GM19467 (cell line): ENCODE measurements around the gene CHST7.

Source experiments
- ATAC-seq: cut with Tn5 transposase; IDR thresholded peaks from one replicate; pipeline ENCODE4 v1.9.1; 2021; ENCODE audit warnings: mild to moderate bottlenecking, moderate library complexity; ENCODE audit not compliant: unreplicated experiment

The CHST7 gene

DNA sequence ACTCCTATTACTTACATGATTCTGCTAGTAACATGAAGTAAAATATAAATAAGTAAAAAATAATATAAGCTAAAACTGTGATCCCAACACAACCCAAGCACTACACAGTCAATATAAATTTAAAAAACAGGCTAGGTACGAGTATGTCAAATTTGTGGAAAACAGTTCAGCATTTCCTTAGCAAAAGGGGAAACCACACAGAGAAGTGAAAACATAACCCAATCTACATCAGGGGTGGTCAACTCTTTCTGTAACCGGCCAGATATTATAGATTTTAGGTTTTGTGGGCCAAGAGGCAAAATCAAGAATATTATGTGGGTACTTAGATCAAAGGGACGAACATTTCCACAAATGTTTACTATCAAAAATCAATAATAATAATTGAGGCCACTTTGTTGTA is 70.1 kb downstream of the CHST7 start:
- ATAC-seq, result no peak

DNA sequence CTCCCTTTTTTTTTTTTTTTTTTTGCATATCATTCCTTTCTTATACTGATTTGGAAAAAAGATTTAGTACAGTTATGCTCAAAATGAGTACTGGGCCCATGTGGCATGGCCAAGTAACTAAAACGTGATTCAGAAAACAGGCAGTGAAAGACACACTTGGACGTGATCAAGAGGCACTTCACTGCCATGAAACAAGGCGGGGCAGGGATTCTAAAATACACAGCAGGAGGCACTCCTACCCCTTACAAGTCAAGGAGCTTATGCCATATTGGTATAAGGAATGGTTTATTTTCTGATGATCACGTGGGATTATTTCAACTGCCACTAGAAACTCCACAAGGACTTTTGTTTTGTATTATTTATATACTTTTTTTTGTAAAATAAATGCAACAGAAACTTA is 72.0 kb downstream of the CHST7 start:
- no peak for ATAC-seq

DNA sequence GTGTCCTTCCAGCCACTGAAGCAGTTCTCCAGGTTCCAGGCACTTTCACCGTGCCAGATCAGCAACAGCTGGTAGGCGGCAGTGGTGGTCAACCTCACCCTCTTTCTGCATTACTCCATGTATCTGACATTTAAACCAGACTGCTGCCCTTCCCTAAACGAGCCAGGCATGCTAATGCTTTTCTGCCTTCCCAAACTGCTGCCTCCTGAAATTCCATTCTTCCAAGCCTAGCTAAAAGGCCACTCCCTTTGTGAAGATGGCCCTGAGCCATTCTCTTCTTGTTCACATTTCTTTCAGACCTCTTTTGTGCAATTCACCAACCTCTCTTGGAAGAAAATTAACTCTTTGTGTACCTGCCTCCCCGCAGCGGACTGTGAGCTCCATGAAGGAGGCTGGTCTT is 73.7 kb downstream of the CHST7 start:
- no peak for ATAC-seq
